ENCODE data around the gene HSD11B1.

DNA sequence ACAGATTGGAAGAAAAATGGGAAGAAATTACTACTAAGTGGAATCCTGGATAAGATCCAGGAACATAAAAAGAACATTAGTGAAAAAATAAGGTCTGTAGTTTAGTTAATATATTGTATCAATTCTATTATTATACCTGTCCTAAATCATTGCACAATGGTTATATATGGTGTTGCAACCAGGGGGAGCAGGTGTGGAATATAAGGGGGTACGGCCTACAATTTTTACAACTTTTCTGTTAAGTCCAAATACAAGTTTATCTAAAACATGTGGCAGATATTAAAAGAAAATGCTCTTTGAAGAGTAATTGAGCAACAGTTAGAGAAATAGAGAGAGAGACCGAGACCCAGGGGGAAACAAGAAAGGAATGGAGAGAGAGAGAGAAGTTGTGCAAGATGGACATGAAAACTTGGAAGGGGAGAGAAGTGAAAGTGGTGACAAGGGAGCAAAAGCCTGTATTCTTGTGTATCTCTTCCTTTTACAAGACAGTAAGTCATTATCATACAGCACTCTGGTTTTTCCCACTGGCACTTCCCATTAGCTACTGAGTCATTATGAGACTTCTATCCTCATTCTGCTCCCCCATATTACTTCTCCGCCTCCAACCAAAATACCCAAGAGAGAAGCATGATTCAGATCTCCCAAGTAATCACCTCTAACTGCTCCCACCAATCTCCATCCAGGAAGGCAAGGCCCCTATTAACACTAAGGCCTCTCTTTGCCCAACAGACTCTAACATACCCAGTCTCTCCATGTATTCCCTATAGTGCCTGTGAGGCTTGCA is 29.0 kb downstream of the HSD11B1 start:
- TF ChIP-seq, protein P1, sequence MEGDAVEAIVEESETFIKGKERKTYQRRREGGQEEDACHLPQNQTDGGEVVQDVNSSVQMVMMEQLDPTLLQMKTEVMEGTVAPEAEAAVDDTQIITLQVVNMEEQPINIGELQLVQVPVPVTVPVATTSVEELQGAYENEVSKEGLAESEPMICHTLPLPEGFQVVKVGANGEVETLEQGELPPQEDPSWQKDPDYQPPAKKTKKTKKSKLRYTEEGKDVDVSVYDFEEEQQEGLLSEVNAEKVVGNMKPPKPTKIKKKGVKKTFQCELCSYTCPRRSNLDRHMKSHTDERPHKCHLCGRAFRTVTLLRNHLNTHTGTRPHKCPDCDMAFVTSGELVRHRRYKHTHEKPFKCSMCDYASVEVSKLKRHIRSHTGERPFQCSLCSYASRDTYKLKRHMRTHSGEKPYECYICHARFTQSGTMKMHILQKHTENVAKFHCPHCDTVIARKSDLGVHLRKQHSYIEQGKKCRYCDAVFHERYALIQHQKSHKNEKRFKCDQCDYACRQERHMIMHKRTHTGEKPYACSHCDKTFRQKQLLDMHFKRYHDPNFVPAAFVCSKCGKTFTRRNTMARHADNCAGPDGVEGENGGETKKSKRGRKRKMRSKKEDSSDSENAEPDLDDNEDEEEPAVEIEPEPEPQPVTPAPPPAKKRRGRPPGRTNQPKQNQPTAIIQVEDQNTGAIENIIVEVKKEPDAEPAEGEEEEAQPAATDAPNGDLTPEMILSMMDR (IDR thresholded peaks at IDR 0.05), result no peak
- no peak for TF ChIP-seq POLR2A (IDR thresholded peaks at IDR 0.05)

Measured in testis (tissue), 2 donors.